A549 (cell line): ENCODE data around the gene ESYT3. TPM values are rescaled to one million over a fixed set of nuclear protein-coding genes. Genes with fewer than 3 reads are reported as not detected.

Experiments used
- ATAC-seq, 2 experiments: fragments of 200-7000 bp in 1 of 2; fragments of >200 bp in 1 of 2; cut with Nextera tagmentation in 1 of 2; cut with Tn5 transposase in 1 of 2; 3 replicates each; pipeline versions ENCODE4 v1.8.0 to v1.9.1; 2018 to 2020; ENCODE audit warnings: mild to moderate bottlenecking in 1 of 2, moderate library complexity in 1 of 2
- CTCF ChIA-PET: fragments of 300-600 bp; sonication (Branson Sonifier 250); formaldehyde crosslinking; extraction: SDS; loops from one replicate; lab custom pipeline; 2021; ENCODE audit warnings: antibody characterized with exemption, inconsistent platforms; lab: Yijun Ruan, JAX
- POLR2A ChIA-PET: fragments of 350-600 bp; formaldehyde crosslinking; extraction: SDS; loops from one replicate; lab custom pipeline; 2021; ENCODE audit warnings: antibody characterized with exemption, inconsistent platforms; lab: Yijun Ruan, JAX
- DNase-seq, 2 experiments: peaks; one replicate each; pipeline versions ENCODE4 v3.0.0 to v3.0.0-alpha.2; 2011 to 2016; ENCODE audit warnings: low read depth in 1 of 2, low spot score in 1 of 2
- FAIRE-seq: peaks from 2 replicates; lab custom pipeline; 2011; peaks lifted over from hg19 to GRCh38; lab: Jason Lieb, UNC
- H3K27ac ChIP-seq, 2 experiments: fragments of >200 bp; sonication (Bioruptor Twin); formaldehyde crosslinking; 3 replicates each; pipeline ENCODE4 v1.5.1; 2016 to 2017
- H3K4me1 ChIP-seq: fragments of >200 bp; sonication (Bioruptor Twin); formaldehyde crosslinking; 3 replicates; pipeline ENCODE4 v1.6.1; 2016
- H3K4me2 ChIP-seq: fragments of >200 bp; sonication (Bioruptor Twin); formaldehyde crosslinking; 3 replicates; pipeline ENCODE4 v1.6.1; 2016
- H3K4me3 ChIP-seq: fragments of >200 bp; sonication (Bioruptor Twin); formaldehyde crosslinking; 3 replicates; pipeline ENCODE4 v1.5.1; 2016
- H3K9me3 ChIP-seq: fragments of >200 bp; sonication (Bioruptor Twin); formaldehyde crosslinking; 3 replicates; pipeline ENCODE4 v1.6.1; 2016
- CBX2 ChIP-seq: fragments of 200-600 bp; sonication (generic); IDR thresholded peaks from 2 replicates; pipeline ENCODE4 v1.6.1; 2016; ENCODE audit warnings: low read depth, mild to moderate bottlenecking, borderline replicate concordance
- CBX8 ChIP-seq: fragments of 200-600 bp; sonication (generic); IDR thresholded peaks from 2 replicates; pipeline ENCODE4 v1.6.1; 2016
- EHMT2 ChIP-seq: fragments of 200-600 bp; sonication (generic); IDR thresholded peaks from 2 replicates; pipeline ENCODE4 v1.6.1; 2016; ENCODE audit warnings: antibody characterized with exemption, low read depth, mild to moderate bottlenecking, moderate library complexity
- EP300 ChIP-seq, 2 experiments: fragments of >200 bp; sonication (Bioruptor Twin); formaldehyde crosslinking; IDR thresholded peaks; 2 replicates in 1 of 2; 3 replicates in 1 of 2; pipeline ENCODE4 v1.6.1; 2016 to 2017
- FOSB ChIP-seq: fragments of 250-450 bp; sonication (Bioruptor Pico); IDR thresholded peaks from 2 replicates; pipeline ENCODE4 v1.5.0; 2020; ENCODE audit warnings: mild to moderate bottlenecking, moderate library complexity
- FOSL2 ChIP-seq, 2 experiments: fragments of 450-650 bp in 1 of 2; fragments of >200 bp in 1 of 2; sonication (Bioruptor Twin) in 1 of 2; formaldehyde crosslinking; IDR thresholded peaks; 2 replicates each; pipeline versions ENCODE4 v1.5.0 to v1.6.1; 2016 to 2020; ENCODE audit warnings: mild to moderate bottlenecking in 1 of 2, moderate library complexity in 1 of 2
- GATA3 ChIP-seq: IDR thresholded peaks from 2 replicates; pipeline ENCODE4 v1.6.1; 2012; ENCODE audit warnings: borderline replicate concordance
- HOXA7 ChIP-seq: fragments of 250-450 bp; sonication (Bioruptor Pico); IDR thresholded peaks from 2 replicates; pipeline ENCODE4 v1.5.0; 2020; ENCODE audit warnings: mild to moderate bottlenecking, moderate library complexity
- HOXB13 ChIP-seq: fragments of 250-450 bp; sonication (Bioruptor Pico); IDR thresholded peaks from 2 replicates; pipeline ENCODE4 v1.5.0; 2020; ENCODE audit warnings: low read depth, mild to moderate bottlenecking, moderate library complexity
- MAX ChIP-seq: IDR thresholded peaks from 2 replicates; pipeline ENCODE4 v1.6.1; 2012
- NFE2L2 ChIP-seq: fragments of 150-350 bp; conservative IDR thresholded peaks from 2 replicates; pipeline ENCODE4 v1.6.1; 2014; ENCODE audit warnings: low read length
- PBX3 ChIP-seq: IDR thresholded peaks from 2 replicates; pipeline ENCODE4 v1.6.1; 2012
- RCOR1 ChIP-seq: fragments of 150-350 bp; IDR thresholded peaks from 2 replicates; pipeline ENCODE4 v1.6.1; 2014; ENCODE audit warnings: antibody characterized with exemption, low read length, low read depth
- REST ChIP-seq: fragments of 200-600 bp; sonication (generic); IDR thresholded peaks from 2 replicates; pipeline ENCODE4 v1.6.1; 2016; ENCODE audit warnings: antibody characterized with exemption, mild to moderate bottlenecking, moderate library complexity
- TFCP2L1 ChIP-seq: fragments of 250-450 bp; sonication (Bioruptor Pico); IDR thresholded peaks from 2 replicates; pipeline ENCODE4 v1.5.0; 2021; ENCODE audit warnings: mild to moderate bottlenecking
- ZFP36 ChIP-seq: fragments of 450-650 bp; IDR thresholded peaks from 2 replicates; pipeline ENCODE4 v1.6.1; 2014; ENCODE audit warnings: borderline replicate concordance; ENCODE audit not compliant: partially characterized antibody
- ZNF302 ChIP-seq: fragments of 250-450 bp; sonication (Bioruptor Pico); IDR thresholded peaks from 2 replicates; pipeline ENCODE4 v1.9.0; 2021; ENCODE audit warnings: inconsistent platforms, mild to moderate bottlenecking, moderate library complexity
- WGBS: methylation state at CpG from one replicate; pipeline ENCODE4 v1.1.6; 2017; ENCODE audit errors: missing lambda C conversion rate; 5-methylcytosine and 5-hydroxymethylcytosine counted together
- polyA plus RNA-seq, 4 experiments: library from polyadenylated mRNA; depleted of rRNA in 3 of 4; stranded (reverse); fragments of >200 nt; fragmentation: RNase III in 1 of 4; extraction: RNeasy Plus Mini Kit Qiagen cat#74134 plus additional on column Dnase treatment in 1 of 4; gene quantifications; 2 replicates in 3 of 4; 3 replicates in 1 of 4; pipeline ENCODE4 v1.2.3, GENCODE V29; 2011 to 2017

ESYT3 gene
- polyA plus RNA-seq, 2 of the 4 experiments (the other 2 are of a cell fraction), result 0.92 to 1.7 TPM

GRCh38 chr3:138434875-138435772 is 708 bp downstream of the ESYT3 start:
- ChIA-PET CTCF (interaction anchor here (0.7 to 1.7 kb wide), 9 partner anchors 8 to 489 kb away, joined by 3 to 5 read pairs (median 3); no protein-coding TSS in a partner anchor), POLR2A (interaction anchor here (1.1 to 1.7 kb wide), 3 partner anchors 8 to 159 kb away, joined by 3 to 5 read pairs (median 4); partner anchors contain the start of gene CEP70)
- Histone ChIP-seq H3K27ac (peak overlapping the region; percentile 70 to 85; a peak in 5 of 6 replicates), H3K4me1 (peaks cover 7% of the 10 kb centered on the region; the same call in 1 of the 3 replicates), H3K4me3 (peak overlapping the region; percentile 56), H3K4me2 (peak overlapping the region; percentile 97), H3K9me3 (peaks cover 4% of the 10 kb centered on the region; the same call in 1 of the 3 replicates)
- no peak for FAIRE-seq
- ATAC-seq, result no peak; a peak in 2 of 6 replicates
- TF ChIP-seq MAX (no peak), ZFP36 (no peak), PBX3 (no peak), HOXB13 (CRISPR knock-in tag) (no peak), FOSB (CRISPR knock-in tag) (no peak), FOSL2 (IDR thresholded peaks at IDR 0.05) (no peak), FOSL2 (CRISPR knock-in tag; IDR thresholded peaks at IDR 0.05) (no peak), GATA3 (no peak)
- peak in 1 of 2 experiments; percentile 6 for DNase-seq
- 87% methylated on average over 25 of the region's 78 CpGs for WGBS

GRCh38 chr3:138435840-138436239 is 1.4 kb downstream of the ESYT3 start:
- Histone ChIP-seq H3K27ac (no peak overlapping the region), H3K4me1 (peaks cover 13% of the 10 kb centered on the region; the same call in 2 of the 3 replicates), H3K9me3 (peaks cover 4% of the 10 kb centered on the region; the same call in 1 of the 3 replicates), H3K4me2 (no peak overlapping the region), H3K4me3 (no peak overlapping the region)
- DNase-seq, result no peak
- 74% methylated on average over 8 of the region's 8 CpGs for WGBS
- ChIA-PET POLR2A (interaction anchor here (1.4 kb wide), 1 partner anchor 158 kb away, joined by 3 read pairs; the partner anchor contains the start of gene CEP70), CTCF (interaction anchor here (1.7 kb wide), 2 partner anchors 18 to 479 kb away, joined by 4 to 5 read pairs; no protein-coding TSS in a partner anchor)
- TF ChIP-seq RCOR1 (no peak), EP300 (IDR thresholded peaks at IDR 0.05) (no peak), CBX2 (no peak), TFCP2L1 (no peak), ZNF302 (CRISPR knock-in tag) (no peak), EHMT2 (no peak), REST (no peak), NFE2L2 (no peak), HOXA7 (CRISPR knock-in tag) (no peak), GATA3 (no peak), CBX8 (no peak)
- no peak for FAIRE-seq
- no peak for ATAC-seq
